Activated B cell treated with CpG ODN at 0.5 μM for 24 hours (primary cell): Measurements from ENCODE around the gene NAP1L4. TPM values are rescaled to one million over a fixed set of nuclear protein-coding genes. Genes with fewer than 3 reads are reported as not detected.

ENCODE experiments used
- ATAC-seq: fragments of 200-7000 bp; cut with Tn5 transposase; one replicate; pipeline ENCODE4 v1.10.0; 2021; ENCODE audit warnings: low read depth, mild to moderate bottlenecking, moderate library complexity
- CTCF ChIA-PET: fragments of 350-600 bp; sonication (Branson Sonifier 250); formaldehyde crosslinking; loops from one replicate; lab custom pipeline; 2021; ENCODE audit warnings: antibody characterized with exemption; lab: Charles Lee
- POLR2A ChIA-PET: fragments of 350-600 bp; sonication (Branson Sonifier 250); formaldehyde crosslinking; loops from one replicate; lab custom pipeline; 2021; ENCODE audit warnings: antibody characterized with exemption; lab: Charles Lee
- DNase-seq: peaks from one replicate; pipeline ENCODE4 v3.0.0; 2022
- H3K27ac Mint-ChIP-seq: one replicate; pipeline ENCODE4 v1.8.0; 2020; ENCODE audit warnings: mixed read lengths
- H3K27me3 Mint-ChIP-seq: one replicate; pipeline ENCODE4 v1.8.0; 2021; ENCODE audit warnings: mixed read lengths
- H3K36me3 Mint-ChIP-seq: one replicate; pipeline ENCODE4 v1.8.0; 2021; ENCODE audit warnings: low read depth, mixed read lengths
- H3K4me1 Mint-ChIP-seq: one replicate; pipeline ENCODE4 v1.8.0; 2021; ENCODE audit warnings: mixed read lengths
- H3K4me3 Mint-ChIP-seq: one replicate; pipeline ENCODE4 v1.8.0; 2020; ENCODE audit warnings: mild to moderate bottlenecking, mixed read lengths
- H3K9me3 Mint-ChIP-seq: one replicate; pipeline ENCODE4 v1.8.0; 2020; ENCODE audit warnings: mixed read lengths
- CTCF ChIP-seq: fragments of 200-600 bp; IDR thresholded peaks from one replicate; pipeline ENCODE4 v1.8.0; 2022; ENCODE audit warnings: antibody characterized with exemption, mild to moderate bottlenecking
- intact Hi-C: fragments of 100-400 bp; cut with micrococcal nuclease; formaldehyde crosslinking; loops from one replicate; pipeline ENCODE4 v1.15.1; 2024
- total RNA-seq: library from RNA; stranded (reverse); gene quantifications from 2 replicates; pipeline ENCODE4 v1.2.3, GENCODE V29; 2022

The NAP1L4 gene
- total RNA-seq, 1 donor from 2014 or later: 115 TPM

DNA sequence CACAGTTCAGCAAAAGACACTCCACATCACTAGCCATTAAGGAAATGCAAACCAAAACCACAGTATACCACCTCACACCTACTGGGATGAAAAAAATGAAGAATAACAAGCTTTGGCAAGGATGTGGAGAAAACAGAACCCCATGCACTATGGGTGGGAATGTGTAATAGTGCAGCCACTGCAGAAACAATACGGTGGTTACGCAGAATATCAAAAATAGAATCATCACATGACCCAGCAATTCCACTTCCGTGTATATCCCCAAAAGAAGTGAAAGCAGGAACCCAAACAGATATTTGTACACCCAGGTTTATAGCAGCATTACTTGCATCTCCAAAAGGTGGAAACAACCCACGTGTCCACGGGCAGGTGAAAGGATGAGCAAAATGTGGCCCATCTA is 44.3 kb upstream of the NAP1L4 start:
- ChIA-PET POLR2A (interaction anchor here (1.0 kb wide), 1 partner anchor 11 kb away, joined by 6 read pairs; no protein-coding TSS in a partner anchor), CTCF (interaction anchor here (1.1 to 10.2 kb wide), 5 partner anchors 12 to 56 kb away, joined by 3 to 89 read pairs (median 6); no protein-coding TSS in a partner anchor)
- DNase-seq (no peak), ATAC-seq (peak; percentile 44)
- Mint-ChIP-seq H3K27me3 (no peaks in the 10 kb centered on the region), H3K36me3 (peaks cover 84% of the 10 kb centered on the region), H3K9me3 (no peaks in the 10 kb centered on the region), H3K4me3 (peak overlapping the region; percentile 47), H3K4me1 (peaks cover 34% of the 10 kb centered on the region), H3K27ac (peak overlapping the region; percentile 62)
- TF ChIP-seq CTCF: no peak
- intact Hi-C loops: loop anchor here (10.0 kb wide), 1 partner anchor 378 kb away; no protein-coding TSS in a partner anchor

GRCh38 chr11:3035333-3035732 is 43.2 kb upstream of the NAP1L4 start:
- DNase-seq (no peak), ATAC-seq (peak; percentile 20)
- Mint-ChIP-seq H3K4me1 (peaks cover 45% of the 10 kb centered on the region), H3K27me3 (no peaks in the 10 kb centered on the region), H3K27ac (peak overlapping the region; percentile 27), H3K4me3 (no peak overlapping the region), H3K9me3 (no peaks in the 10 kb centered on the region), H3K36me3 (peaks cover 84% of the 10 kb centered on the region)
- ChIA-PET CTCF (interaction anchor here (2.6 to 10.2 kb wide), 2 partner anchors 12 to 57 kb away, joined by 8 to 89 read pairs; no protein-coding TSS in a partner anchor), POLR2A (interaction anchor here (0.6 to 1.2 kb wide), 2 partner anchors 14 to 635 kb away, joined by 3 read pairs; partner anchors contain the start of gene TSSC4)
- no peak for TF ChIP-seq CTCF
- intact Hi-C loops: loop anchor here (1.0 to 10.0 kb wide), 2 partner anchors 13 to 379 kb away; no protein-coding TSS in a partner anchor

- H3K4me3 Mint-ChIP-seq: no peak overlapping the region
- CTCF ChIA-PET: no interaction called here
- intact Hi-C loops: loop anchor here (10.0 kb wide), 1 partner anchor 384 kb away; no protein-coding TSS in a partner anchor
- H3K27ac Mint-ChIP-seq: peak overlapping the region; percentile 8
- POLR2A ChIA-PET: no interaction called here
- H3K27me3 Mint-ChIP-seq: no peaks in the 10 kb centered on the region
- peaks cover 38% of the 10 kb centered on the region for H3K4me1 Mint-ChIP-seq
- DNase-seq (no peak), ATAC-seq (no peak)
- H3K9me3 Mint-ChIP-seq: no peaks in the 10 kb centered on the region
- H3K36me3 Mint-ChIP-seq: peaks cover 84% of the 10 kb centered on the region
- no peak for TF ChIP-seq CTCF
These were observed 38.4 kb upstream of the NAP1L4 start for GRCh38 chr11:3030289-3031070.

GRCh38 chr11:3028813-3029212 is 36.7 kb upstream of the NAP1L4 start:
- DNase-seq: no peak
- CTCF ChIA-PET: no interaction called here
- POLR2A ChIA-PET: no interaction called here
- Mint-ChIP-seq H3K27me3 (no peaks in the 10 kb centered on the region), H3K4me1 (peaks cover 29% of the 10 kb centered on the region), H3K9me3 (no peaks in the 10 kb centered on the region), H3K27ac (no peak overlapping the region), H3K36me3 (peaks cover 83% of the 10 kb centered on the region), H3K4me3 (no peak overlapping the region)
- TF ChIP-seq CTCF: no peak
- no peak for ATAC-seq
- intact Hi-C loops: no loop called here

GRCh38 chr11:3026803-3027202 is 34.7 kb upstream of the NAP1L4 start:
- no peak for TF ChIP-seq CTCF
- Mint-ChIP-seq H3K4me3 (no peak overlapping the region), H3K4me1 (peaks cover 40% of the 10 kb centered on the region), H3K27ac (no peak overlapping the region), H3K9me3 (no peaks in the 10 kb centered on the region), H3K36me3 (peaks cover 76% of the 10 kb centered on the region), H3K27me3 (no peaks in the 10 kb centered on the region)
- ATAC-seq (no peak), DNase-seq (no peak)
- ChIA-PET POLR2A (no interaction called here), CTCF (no interaction called here)
- intact Hi-C loops: no loop called here
